SU-DHL-6 (cell line): Measurements from ENCODE around the gene RAD51AP1.

Experiments
- H2AFZ ChIP-seq: fragments of 200-600 bp; sonication (generic); 2 replicates; pipeline ENCODE4 v1.6.1; 2014; ENCODE audit warnings: low read depth, mild to moderate bottlenecking, moderate library complexity, mixed read lengths, antibody characterized with exemption, low read length; ENCODE audit not compliant: severe bottlenecking
- H3F3A ChIP-seq: fragments of 200-600 bp; shearing (Covaris generic); 2 replicates; pipeline ENCODE4 v1.6.0; 2016; ENCODE audit warnings: antibody characterized with exemption, mild to moderate bottlenecking; ENCODE audit not compliant: insufficient read depth
- H3K27ac ChIP-seq: fragments of 200-600 bp; sonication (generic); 2 replicates; pipeline ENCODE4 v1.5.1; 2016; ENCODE audit warnings: low read depth, mild to moderate bottlenecking, low read length, moderate library complexity, mixed read lengths
- H3K27me3 ChIP-seq: fragments of 200-600 bp; sonication (generic), shearing (Covaris generic); 2 replicates; pipeline ENCODE4 v1.6.0; 2014; ENCODE audit warnings: mild to moderate bottlenecking, low read length
- H3K36me3 ChIP-seq: fragments of 200-600 bp; sonication (generic); 2 replicates; pipeline ENCODE4 v1.6.1; 2014; ENCODE audit warnings: mild to moderate bottlenecking, low read length, mixed read lengths
- H3K4me2 ChIP-seq: fragments of 300-600, 200-600 bp; shearing (Covaris generic), sonication (generic); 2 replicates; pipeline ENCODE4 v1.6.0; 2014; ENCODE audit warnings: low read length, low read depth, mild to moderate bottlenecking; ENCODE audit not compliant: poor library complexity, severe bottlenecking
- H3K4me3 ChIP-seq: fragments of 200-600 bp; sonication (generic); 2 replicates; pipeline ENCODE4 v1.5.1; 2014; ENCODE audit warnings: antibody characterized with exemption, low read length, mild to moderate bottlenecking, mixed read lengths; ENCODE audit not compliant: insufficient read depth, poor library complexity, severe bottlenecking
- H3K79me2 ChIP-seq: fragments of 200-600 bp; sonication (generic); 2 replicates; pipeline ENCODE4 v1.6.1; 2014; ENCODE audit warnings: mild to moderate bottlenecking, low read length, moderate library complexity; ENCODE audit not compliant: insufficient read depth
- H3K9ac ChIP-seq: fragments of 200-600 bp; sonication (generic); 2 replicates; pipeline ENCODE4 v1.7.0; 2014; ENCODE audit warnings: mild to moderate bottlenecking, low read length
- H3K9me2 ChIP-seq: fragments of 200-600 bp; sonication (generic); replicated peaks from 2 replicates; pipeline ENCODE4 v1.6.1; 2014; ENCODE audit warnings: low read length; ENCODE audit not compliant: insufficient read depth
- H3K9me3 ChIP-seq: fragments of 200-600 bp; sonication (generic); 2 replicates; pipeline ENCODE4 v1.6.1; 2014; ENCODE audit warnings: low read length, mixed read lengths; ENCODE audit not compliant: insufficient read depth
- H4K20me1 ChIP-seq: fragments of 200-600 bp; sonication (generic); 2 replicates; pipeline ENCODE4 v1.6.1; 2014; ENCODE audit warnings: low read depth, mild to moderate bottlenecking, antibody characterized with exemption, low read length, moderate library complexity, mixed read lengths
- CTCF ChIP-seq: fragments of 200-600 bp; sonication (generic); IDR thresholded peaks from one replicate; pipeline ENCODE4 v1.5.1; 2017; ENCODE audit warnings: antibody characterized with exemption, mild to moderate bottlenecking, low read length, moderate library complexity; ENCODE audit not compliant: insufficient read depth, poor library complexity, severe bottlenecking
- EZH2phosphoT487 ChIP-seq: fragments of 200-600 bp; sonication (generic), shearing (Covaris generic); conservative IDR thresholded peaks from 2 replicates; pipeline ENCODE4 v1.6.1; 2018; ENCODE audit warnings: mild to moderate bottlenecking, antibody characterized with exemption, low read length, moderate library complexity, mixed read lengths

RAD51AP1 gene

GRCh38 chr12:4545195-4545594 lies 6.5 kb downstream of the RAD51AP1 start:
- H3K4me2 ChIP-seq = no peak overlapping the region
- peaks cover 88% of the 10 kb centered on the region for H3K36me3 ChIP-seq
- no peaks in the 10 kb centered on the region for H3K9me2 ChIP-seq
- no peak overlapping the region for H3K27ac ChIP-seq
- TF ChIP-seq EZH2phosphoT487 (no peak), CTCF (no peak)
- H3K79me2 ChIP-seq = peaks cover 57% of the 10 kb centered on the region
- no peaks in the 10 kb centered on the region for H3K27me3 ChIP-seq
- H3K9ac ChIP-seq = no peak overlapping the region
- no peaks in the 10 kb centered on the region for H3K9me3 ChIP-seq
- H3F3A ChIP-seq = peaks cover 7% of the 10 kb centered on the region; the same call in 1 of the 2 replicates
- H4K20me1 ChIP-seq = 0 out of 2 replicates have a peak, but pooled peaks cover 3% of the 10 kb centered on the region
- H3K4me3 ChIP-seq = no peak overlapping the region
- no peak overlapping the region for H2AFZ ChIP-seq

GRCh38 chr12:4552191-4552590 lies 13.5 kb downstream of the RAD51AP1 start:
- H3F3A ChIP-seq = no peaks in the 10 kb centered on the region
- no peak overlapping the region for H3K9ac ChIP-seq
- H2AFZ ChIP-seq = no peak overlapping the region
- H3K4me3 ChIP-seq = no peak overlapping the region
- no peaks in the 10 kb centered on the region for H3K27me3 ChIP-seq
- H3K9me3 ChIP-seq = no peaks in the 10 kb centered on the region
- no peak overlapping the region for H3K27ac ChIP-seq
- peaks cover 66% of the 10 kb centered on the region for H3K36me3 ChIP-seq
- peaks cover 16% of the 10 kb centered on the region; the same call in 1 of the 2 replicates for H3K79me2 ChIP-seq
- TF ChIP-seq CTCF (no peak), EZH2phosphoT487 (no peak)
- H3K9me2 ChIP-seq = no peaks in the 10 kb centered on the region
- H4K20me1 ChIP-seq = peaks cover 7% of the 10 kb centered on the region; the same call in 1 of the 2 replicates
- H3K4me2 ChIP-seq = no peak overlapping the region

- Histone ChIP-seq H4K20me1 (peaks cover 7% of the 10 kb centered on the region; the same call in 1 of the 2 replicates), H3K36me3 (peaks cover 64% of the 10 kb centered on the region), H3K9me3 (no peaks in the 10 kb centered on the region), H3K79me2 (peaks cover 8% of the 10 kb centered on the region; the same call in 1 of the 2 replicates), H3K27ac (no peak overlapping the region), H3F3A (0 out of 2 replicates have a peak, but pooled peaks cover 10% of the 10 kb centered on the region), H3K9me2 (no peaks in the 10 kb centered on the region), H3K27me3 (no peaks in the 10 kb centered on the region), H3K4me2 (no peak overlapping the region), H2AFZ (no peak overlapping the region), H3K4me3 (no peak overlapping the region), H3K9ac (no peak overlapping the region)
- TF ChIP-seq CTCF (no peak), EZH2phosphoT487 (no peak)
These were observed 15.3 kb downstream of the RAD51AP1 start for GRCh38 chr12:4553943-4554342.
